GM10248 (cell line): ENCODE data around the gene MAB21L2.
"Not testable (repeated sequence)": the region's sequence is repeated elsewhere in the genome, so short reads cannot be mapped to it uniquely, and the experiment has no call there.

Source experiments
- CTCF ChIA-PET: fragments of 300-600 bp; sonication (Branson Sonifier 250); formaldehyde crosslinking; extraction: SDS; loops from one replicate; lab custom pipeline; 2021; ENCODE audit warnings: antibody characterized with exemption; lab: Yijun Ruan, JAX
- POLR2A ChIA-PET: fragments of 350-650 bp; sonication (Branson Sonifier 250); formaldehyde crosslinking; extraction: SDS; loops from one replicate; lab custom pipeline; 2020; ENCODE audit warnings: antibody characterized with exemption; lab: Yijun Ruan, JAX
- DNase-seq: peaks from one replicate; pipeline ENCODE4 v3.0.0; 2012; ENCODE audit errors: extremely low spot score
- CTCF ChIP-seq: IDR thresholded peaks from 2 replicates; pipeline ENCODE4 v1.5.1; 2012; ENCODE audit warnings: mild to moderate bottlenecking, low read depth; ENCODE audit errors: extremely low read depth, missing control alignments, control extremely low read depth

Gene MAB21L2

GRCh38 chr4:150582146-150582872 lies at the start of gene MAB21L2:
Gene MAB21L2, plus strand, starts transcription at chr4:150582151. Its CDS starts 879 bp downstream, at chr4:150583030.
- no peak for DNase-seq
- TF ChIP-seq CTCF, result no peak
- ChIA-PET POLR2A (no interaction called here), CTCF (no interaction called here)

GRCh38 chr4:150533673-150534072 lies 48.3 kb upstream of the MAB21L2 start:
- TF ChIP-seq CTCF, result no peak
- CTCF ChIA-PET, result interaction anchor here (1.0 kb wide), 1 partner anchor 10 kb away, joined by 4 read pairs; no protein-coding TSS in a partner anchor
- no peak for DNase-seq
- POLR2A ChIA-PET, result no interaction called here

GRCh38 chr4:150534818-150535217 lies 47.1 kb upstream of the MAB21L2 start:
- no peak for TF ChIP-seq CTCF
- DNase-seq, result no peak
- POLR2A ChIA-PET, result no interaction called here
- CTCF ChIA-PET, result no interaction called here

GRCh38 chr4:150537911-150538310 lies 44.0 kb upstream of the MAB21L2 start:
- POLR2A ChIA-PET, DNase-seq, CTCF ChIA-PET: not testable (repeated sequence)

- TF ChIP-seq CTCF, result no peak
- DNase-seq, result no peak
- ChIA-PET CTCF (interaction anchor here (1.0 to 2.2 kb wide), 3 partner anchors 17 to 37 kb away, joined by 3 to 7 read pairs (median 3); no protein-coding TSS in a partner anchor), POLR2A (no interaction called here)
These were observed 41.4 kb upstream of the MAB21L2 start for GRCh38 chr4:150540536-150540935.

GRCh38 chr4:150540959-150541360 lies 41.0 kb upstream of the MAB21L2 start:
- POLR2A ChIA-PET, result no interaction called here
- TF ChIP-seq CTCF, result no peak
- CTCF ChIA-PET, result interaction anchor here (1.0 to 2.2 kb wide), 3 partner anchors 16 to 37 kb away, joined by 3 to 7 read pairs (median 3); no protein-coding TSS in a partner anchor
- no peak for DNase-seq

GRCh38 chr4:150541681-150542080 lies 40.3 kb upstream of the MAB21L2 start:
- DNase-seq, result no peak
- ChIA-PET POLR2A (no interaction called here), CTCF (interaction anchor here (1.2 to 2.2 kb wide), 3 partner anchors 16 to 36 kb away, joined by 3 to 7 read pairs (median 3); no protein-coding TSS in a partner anchor)
- no peak for TF ChIP-seq CTCF
